ENCODE results near the gene FEZ2. TPM values are rescaled to one million over a fixed set of nuclear protein-coding genes. Genes with fewer than 3 reads are reported as not detected.

FEZ2 gene
- polyA plus RNA-seq, 1 experiment, result 38.3 TPM

- TF ChIP-seq CTCF (IDR thresholded peaks at IDR 0.05; ENCODE audit: insufficient read depth, low read depth, low read length), result no peak
- no peak for DNase-seq (ENCODE audit: low read depth)
- peaks cover 4% of the 10 kb centered on the region; the same call in 1 of the 2 replicates for H3K36me3 ChIP-seq (ENCODE audit: control insufficient read depth, insufficient read depth, low read length)
- POLR2A ChIA-PET, result interaction anchor here (0.5 kb wide), 1 partner anchor 85 kb away, joined by 4 read pairs; no protein-coding TSS in a partner anchor
- no peaks in the 10 kb centered on the region for H3K27me3 ChIP-seq (ENCODE audit: control insufficient read depth, insufficient read depth, low read length)
- CTCF ChIA-PET, result interaction anchor here (1.0 to 2.0 kb wide), 4 partner anchors 13 to 95 kb away, joined by 3 to 8 read pairs (median 3); no protein-coding TSS in a partner anchor
- H3K4me3 ChIP-seq (ENCODE audit: low read depth, low read length), result no peak overlapping the region
Measured at GRCh38 chr2:36569267-36569856, 28.6 kb downstream of the FEZ2 start.

- no peak overlapping the region for H3K4me3 ChIP-seq (ENCODE audit: low read depth, low read length)
Measured at GRCh38 chr2:36568516-36569246, 29.3 kb downstream of the FEZ2 start.

GRCh38 chr2:36567711-36568408, 30.1 kb downstream of the FEZ2 start:
- no peaks in the 10 kb centered on the region for H3K27me3 ChIP-seq (ENCODE audit: control insufficient read depth, insufficient read depth, low read length)
- no peak overlapping the region for H3K4me3 ChIP-seq (ENCODE audit: low read depth, low read length)
- peaks cover 2% of the 10 kb centered on the region; the same call in 1 of the 2 replicates for H3K36me3 ChIP-seq (ENCODE audit: control insufficient read depth, insufficient read depth, low read length)
- DNase-seq (ENCODE audit: low read depth), result no peak
- ChIA-PET CTCF (interaction anchor here (1.0 to 2.0 kb wide), 2 partner anchors 96 kb away, joined by 3 to 8 read pairs; no protein-coding TSS in a partner anchor), POLR2A (interaction anchor here (0.5 to 0.6 kb wide), 2 partner anchors 83 to 145 kb away, joined by 3 read pairs; no protein-coding TSS in a partner anchor)
- no peak for TF ChIP-seq CTCF (IDR thresholded peaks at IDR 0.05; ENCODE audit: insufficient read depth, low read depth, low read length)

More at GRCh38 chr2:36568516-36569246, 29.3 kb downstream of the FEZ2 start:
- POLR2A ChIA-PET, result interaction anchor here (0.5 to 0.8 kb wide), 2 partner anchors 12 to 84 kb away, joined by 4 read pairs; no protein-coding TSS in a partner anchor
- DNase-seq (ENCODE audit: low read depth), result no peak
- peaks cover 4% of the 10 kb centered on the region; the same call in 1 of the 2 replicates for H3K36me3 ChIP-seq (ENCODE audit: control insufficient read depth, insufficient read depth, low read length)
- CTCF ChIA-PET, result interaction anchor here (1.0 to 2.0 kb wide), 4 partner anchors 14 to 96 kb away, joined by 3 to 8 read pairs (median 3); no protein-coding TSS in a partner anchor
- no peak for TF ChIP-seq CTCF (IDR thresholded peaks at IDR 0.05; ENCODE audit: insufficient read depth, low read depth, low read length)
- no peaks in the 10 kb centered on the region for H3K27me3 ChIP-seq (ENCODE audit: control insufficient read depth, insufficient read depth, low read length)

- Histone ChIP-seq H3K4me3 (ENCODE audit: low read depth, low read length) (no peak overlapping the region), H3K27me3 (ENCODE audit: control insufficient read depth, insufficient read depth, low read length) (no peaks in the 10 kb centered on the region), H3K36me3 (ENCODE audit: control insufficient read depth, insufficient read depth, low read length) (peaks cover 2% of the 10 kb centered on the region; the same call in 1 of the 2 replicates)
- DNase-seq (ENCODE audit: low read depth), result no peak
- TF ChIP-seq CTCF (IDR thresholded peaks at IDR 0.05; ENCODE audit: insufficient read depth, low read depth, low read length), result no peak
- POLR2A ChIA-PET, result no interaction called here
- CTCF ChIA-PET, result interaction anchor here (1.0 kb wide), 1 partner anchor 97 kb away, joined by 3 read pairs; no protein-coding TSS in a partner anchor
Measured at GRCh38 chr2:36566887-36567286, 31.1 kb downstream of the FEZ2 start.
